HG03025 (cell line): ENCODE measurements around the gene PMM2.

Source experiments
- ATAC-seq: cut with Tn5 transposase; IDR thresholded peaks from one replicate; pipeline ENCODE4 v1.9.1; 2021; ENCODE audit warnings: mild to moderate bottlenecking, moderate library complexity; ENCODE audit not compliant: unreplicated experiment, low FRiP score

The PMM2 gene

DNA sequence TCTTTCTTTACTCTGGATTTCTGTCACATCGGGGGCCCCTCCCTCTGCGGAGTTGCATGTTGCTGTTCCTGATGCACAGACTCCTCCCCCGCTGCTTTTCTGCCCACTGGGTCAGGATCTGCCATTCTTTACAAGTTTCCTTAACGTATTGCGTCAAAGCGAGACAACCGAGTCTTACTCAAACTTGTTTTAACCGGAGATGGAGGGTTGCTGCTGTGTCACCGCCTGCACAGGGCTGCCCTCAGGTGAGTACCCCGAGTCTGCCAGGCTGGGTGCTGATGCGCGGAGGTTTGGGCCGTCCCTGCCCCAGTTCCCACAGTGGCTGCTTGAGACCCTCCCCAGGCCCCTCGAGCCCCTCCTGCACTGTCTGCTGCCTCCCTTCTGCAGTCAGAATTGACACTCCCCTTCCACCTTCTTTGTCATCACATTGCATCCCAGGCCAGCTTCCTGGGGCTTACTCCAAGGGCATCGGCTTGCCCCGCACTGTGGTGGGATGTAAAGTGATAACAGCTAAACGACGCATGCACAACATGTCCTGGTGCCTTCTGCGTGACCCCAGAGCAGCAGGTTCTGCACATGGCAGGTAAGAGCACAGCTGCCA lies 51.9 kb downstream of the PMM2 start:
- ATAC-seq = no peak

DNA sequence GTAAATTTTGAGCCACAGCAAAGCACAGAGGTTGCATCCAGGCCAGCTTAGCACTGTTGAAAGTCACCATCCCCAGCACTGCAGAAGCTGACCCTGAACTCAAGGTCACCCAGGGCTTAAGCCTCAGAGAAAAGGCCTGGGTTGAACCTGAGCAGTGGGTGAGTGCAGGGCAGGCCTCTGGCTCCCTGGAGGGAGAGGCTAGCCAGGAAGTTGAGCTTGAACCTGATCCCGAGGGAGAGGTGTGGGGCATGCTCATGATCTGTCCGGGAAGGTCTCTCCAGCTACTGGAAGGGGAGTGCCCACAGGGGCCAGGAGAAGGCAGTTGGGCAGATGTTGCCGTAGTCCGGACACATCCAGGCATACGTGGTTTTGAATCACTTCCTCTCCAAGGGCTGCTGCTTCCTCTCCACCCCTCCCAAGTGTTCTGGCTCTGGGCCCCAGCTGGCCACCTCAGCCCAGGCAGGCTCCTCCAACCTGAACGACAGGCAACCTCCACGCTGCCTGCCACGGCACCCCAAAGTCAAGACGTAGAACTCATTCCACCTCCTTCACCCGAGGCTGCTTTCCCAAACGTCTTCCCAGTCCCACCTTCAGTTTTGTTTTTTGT lies 52.7 kb downstream of the PMM2 start:
- ATAC-seq = no peak

DNA sequence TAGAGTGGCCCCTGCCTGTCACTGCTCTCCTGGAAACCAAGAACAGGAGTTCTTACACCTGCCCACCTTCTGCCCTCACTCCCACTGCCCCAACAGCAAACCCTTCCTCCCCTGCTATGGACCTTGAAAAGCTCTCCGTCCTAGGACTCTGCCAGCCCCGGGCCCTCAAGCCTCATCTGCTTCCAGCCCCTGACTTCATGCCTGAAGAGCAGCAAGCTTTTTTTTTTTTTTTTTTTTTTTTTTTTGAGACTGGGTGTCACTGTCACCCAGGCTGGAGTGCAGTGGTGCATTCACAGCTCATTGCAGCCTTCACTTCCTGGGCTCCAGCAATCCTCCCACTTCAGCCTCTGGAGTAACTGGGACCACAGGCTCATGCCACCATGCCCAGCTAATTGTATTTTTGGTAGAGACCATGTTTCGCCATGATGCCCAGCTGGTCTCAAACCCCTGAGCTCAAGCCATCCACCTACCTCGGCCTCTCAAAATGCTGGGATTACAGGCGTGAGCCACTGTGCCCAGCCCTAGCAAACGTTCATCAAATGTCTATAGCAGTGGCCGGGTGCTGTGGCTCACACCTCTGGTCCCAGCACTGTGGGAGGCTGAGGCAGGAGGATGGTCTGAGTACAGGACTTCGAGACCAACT lies 54.2 kb downstream of the PMM2 start:
- ATAC-seq = no peak

DNA sequence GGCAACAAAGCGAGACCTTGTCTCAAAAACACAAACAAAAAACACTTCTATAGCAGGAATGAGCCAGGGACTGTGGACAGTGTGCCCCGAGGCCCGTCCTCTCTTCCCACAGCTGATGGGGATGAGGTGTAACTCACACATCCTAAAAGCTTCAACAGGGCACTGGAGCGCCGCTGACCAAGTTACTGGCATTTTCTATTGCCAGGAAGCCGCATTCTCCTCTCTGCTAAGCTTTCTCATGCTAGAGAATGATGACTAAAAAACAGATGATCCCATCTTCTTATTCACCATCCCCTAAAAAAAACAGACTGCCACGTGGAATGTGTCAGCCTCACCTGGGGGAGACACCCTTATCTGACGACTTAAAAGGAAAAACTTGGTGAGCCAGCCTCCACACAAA lies 54.9 kb downstream of the PMM2 start:
- no peak for ATAC-seq

DNA sequence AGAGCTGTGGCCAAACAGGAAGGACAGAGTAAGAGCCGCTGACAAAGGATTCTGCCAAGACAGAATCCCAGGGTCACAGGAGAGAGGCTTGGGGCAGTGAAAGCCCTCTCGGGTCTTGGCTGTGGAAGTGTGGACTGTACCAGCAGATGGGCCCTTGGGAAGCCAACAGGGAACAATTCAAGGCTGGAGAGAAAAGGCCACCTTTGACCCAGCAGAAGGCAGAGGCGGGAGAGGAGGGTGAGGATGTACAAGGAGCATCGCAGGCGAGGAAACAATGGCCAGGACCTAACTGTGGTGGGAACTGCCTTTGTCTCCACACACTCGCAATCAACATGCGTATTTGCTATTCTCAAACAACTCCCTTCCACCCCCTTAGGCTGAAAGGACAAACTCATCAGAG lies 55.5 kb downstream of the PMM2 start:
- no peak for ATAC-seq

DNA sequence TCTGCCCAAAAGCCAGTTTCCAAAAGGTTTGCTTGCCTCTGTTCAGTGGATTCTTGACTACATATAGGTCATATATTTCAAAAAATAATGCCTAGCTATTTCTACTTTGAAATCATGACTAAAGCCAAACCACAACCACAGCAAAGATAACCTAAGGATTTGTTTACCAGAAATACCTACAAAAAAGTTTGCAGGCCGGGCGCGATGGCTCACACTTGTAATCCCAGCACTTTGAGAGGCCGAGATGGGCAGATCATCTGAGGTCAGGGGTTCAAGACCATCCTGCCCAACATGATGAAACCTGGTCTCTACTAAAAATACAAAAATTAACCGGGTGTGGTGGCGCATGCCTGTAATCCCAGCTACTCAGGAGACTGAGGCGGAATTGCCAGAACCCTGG lies 56.0 kb downstream of the PMM2 start:
- no peak for ATAC-seq

DNA sequence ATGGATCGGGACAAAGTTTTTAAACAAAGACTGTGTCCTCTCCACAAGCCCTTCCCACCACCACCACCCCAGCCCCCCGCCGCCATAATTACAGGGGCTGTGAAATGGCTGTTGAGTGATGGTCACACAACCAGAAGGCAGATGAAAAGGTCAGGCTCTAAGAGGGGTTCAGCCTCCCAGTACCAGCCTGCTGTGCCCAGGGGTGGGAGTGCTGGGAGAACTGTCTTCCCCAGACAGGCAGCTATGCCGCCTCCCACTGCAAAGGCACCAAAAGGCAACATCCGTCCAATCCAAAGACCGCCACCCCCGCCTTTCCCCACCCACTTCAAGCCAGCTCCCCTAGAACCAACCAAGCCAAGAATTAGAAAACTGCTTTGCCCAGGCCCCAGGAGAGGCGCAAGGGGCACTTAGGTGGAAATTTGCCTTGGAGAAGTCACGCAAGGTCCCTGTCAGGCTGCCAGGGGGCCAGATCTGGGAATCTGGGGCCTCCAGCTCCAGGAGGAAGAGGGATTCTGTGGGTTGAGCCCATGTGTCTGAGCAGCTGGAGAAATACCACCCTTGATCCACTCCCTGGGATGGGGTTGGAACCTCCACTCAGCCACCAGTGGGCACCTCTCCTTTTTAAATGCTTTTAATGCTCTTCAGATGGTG lies 56.8 kb downstream of the PMM2 start:
- ATAC-seq = no peak

DNA sequence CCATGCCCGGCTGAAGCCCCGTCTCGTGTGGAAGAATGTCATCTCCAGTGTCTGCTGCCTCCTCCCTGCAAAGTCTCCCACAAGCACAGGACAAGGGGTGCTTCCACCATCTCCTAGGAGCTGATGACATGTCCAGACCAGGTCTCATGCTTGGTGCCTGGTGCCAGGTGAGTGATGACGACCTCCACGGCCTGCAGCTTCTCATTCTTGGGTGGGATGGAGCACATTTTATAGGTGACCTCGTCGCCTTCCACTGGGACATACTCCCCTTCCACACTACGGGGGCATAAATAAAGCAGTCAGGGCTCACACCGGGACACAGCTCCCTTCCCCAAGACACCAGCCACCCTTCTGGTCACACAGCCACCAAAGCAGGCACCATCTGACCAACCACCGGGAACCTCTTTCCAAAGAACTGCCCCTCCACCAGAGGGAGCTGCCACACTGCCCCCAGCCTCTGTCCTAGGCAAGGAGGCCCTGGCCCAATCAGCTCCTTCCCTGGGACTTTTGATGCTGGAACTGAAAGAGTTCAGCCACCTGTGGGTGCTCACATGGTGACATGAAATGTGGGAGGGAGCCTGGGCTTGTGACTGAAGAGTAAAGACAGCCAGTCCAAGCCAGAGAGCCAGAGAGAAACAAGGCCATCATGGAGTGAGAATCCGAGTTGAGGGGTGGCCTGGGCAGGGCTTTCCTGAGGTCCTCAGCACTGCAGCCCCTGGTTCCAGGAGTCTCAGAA lies 57.6 kb downstream of the PMM2 start:
- no peak for ATAC-seq

DNA sequence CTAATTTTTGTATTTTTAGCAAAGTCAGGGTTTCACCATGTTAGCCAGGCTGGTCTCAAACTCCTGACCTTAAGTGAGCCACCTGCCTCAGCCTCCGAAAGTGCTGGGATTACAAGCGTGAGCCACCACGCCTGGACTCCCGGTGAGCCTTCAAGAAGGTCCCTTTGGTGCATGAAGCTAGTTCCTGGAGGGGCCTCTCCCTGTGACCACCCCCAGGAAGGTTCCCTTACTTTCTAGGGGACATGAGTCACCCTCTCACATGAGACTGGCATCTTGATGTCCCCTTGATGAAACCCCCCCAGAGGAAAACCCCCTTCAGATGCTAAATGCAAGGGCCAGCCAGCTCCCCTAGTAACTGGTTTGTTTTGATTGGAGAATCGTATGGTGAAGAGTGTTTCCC lies 58.3 kb downstream of the PMM2 start:
- no peak for ATAC-seq

DNA sequence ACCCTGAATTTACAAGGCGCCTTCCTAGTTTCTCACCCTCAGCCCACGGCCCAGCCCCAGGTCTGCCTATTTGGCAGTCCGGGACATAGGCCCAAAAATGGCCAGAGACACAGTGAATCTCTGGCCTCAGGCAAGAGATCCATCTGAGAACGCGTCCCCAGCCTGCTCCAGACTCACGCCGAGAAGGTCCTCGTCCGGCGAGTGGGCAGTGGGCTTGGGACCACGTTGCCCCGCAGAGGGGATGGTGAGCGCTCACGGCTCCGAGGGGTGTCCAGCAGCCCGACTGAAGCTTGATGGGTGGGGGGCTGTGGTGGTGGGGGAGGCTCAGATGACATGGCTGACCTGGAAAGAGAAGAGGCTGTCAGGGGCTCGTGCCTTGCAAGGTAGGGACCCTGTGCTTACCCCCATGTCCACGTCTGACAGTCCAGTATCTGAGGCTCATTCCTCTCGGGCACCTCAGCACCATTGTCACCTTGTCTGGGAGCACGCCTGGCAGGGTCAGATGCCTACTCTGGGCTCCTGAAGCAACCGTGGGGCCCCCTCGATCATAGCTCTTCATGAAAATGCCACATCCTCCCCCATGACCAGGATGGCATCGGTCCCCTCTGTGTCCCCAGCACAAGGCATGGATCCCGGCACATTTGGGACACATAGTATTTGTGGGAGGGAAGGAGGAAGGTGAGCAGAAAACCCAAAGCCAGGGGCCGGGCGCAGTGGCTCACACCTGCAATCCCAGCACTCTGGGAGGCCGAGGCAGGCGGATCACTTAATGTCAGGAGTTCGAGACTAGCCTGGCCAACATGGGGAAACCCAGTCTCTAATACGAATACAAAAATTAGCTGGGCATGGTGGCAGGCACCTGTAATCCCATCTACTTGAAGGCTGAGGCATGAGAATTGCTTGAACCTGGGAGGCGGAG lies 61.6 kb downstream of the PMM2 start:
- no peak for ATAC-seq

DNA sequence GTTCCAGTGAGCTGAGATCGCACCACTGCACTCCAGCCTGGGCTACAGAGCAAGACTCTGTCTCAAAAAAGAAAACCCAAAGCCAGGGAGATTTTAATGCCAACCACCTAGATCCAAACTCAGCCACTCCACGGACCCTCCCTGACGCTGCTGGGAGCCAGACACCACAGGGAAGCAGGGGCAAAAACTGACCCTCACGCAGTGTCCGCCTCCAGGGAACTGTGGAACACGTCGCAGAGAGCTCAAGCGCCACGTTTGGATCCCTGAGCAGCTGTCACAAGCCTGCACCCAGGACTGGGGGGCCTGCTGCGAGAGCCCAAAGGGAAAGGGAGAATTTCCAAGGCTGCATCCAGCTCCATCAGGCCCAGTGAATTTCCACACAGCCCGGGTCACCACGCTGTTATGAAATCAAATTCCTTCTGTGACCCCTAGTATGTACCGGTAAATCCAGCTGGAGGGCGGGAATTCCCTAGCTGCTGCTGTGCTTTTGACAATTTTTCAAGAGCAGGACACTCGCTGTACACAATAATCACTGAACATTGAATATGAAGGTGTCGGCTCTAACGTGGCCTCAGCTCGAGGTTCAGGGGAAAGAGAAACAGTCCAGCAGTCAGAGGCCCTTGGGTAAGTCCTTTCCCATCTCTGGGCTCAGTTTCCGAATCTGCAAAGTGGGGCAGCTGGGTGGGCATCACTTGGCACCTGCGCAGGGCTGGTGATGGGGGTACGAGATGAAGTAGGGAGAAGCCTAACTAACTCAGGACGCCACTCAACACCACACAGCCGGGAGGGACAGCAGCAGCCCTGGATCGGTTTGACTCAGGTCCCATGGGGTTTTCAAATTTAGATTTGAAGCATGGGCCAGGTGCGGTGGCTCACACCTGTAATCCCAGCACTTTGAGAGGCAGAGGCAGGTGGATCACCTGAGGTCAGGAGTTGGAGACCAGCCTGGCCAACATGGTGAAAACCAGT lies 62.6 kb downstream of the PMM2 start:
- ATAC-seq = no peak

DNA sequence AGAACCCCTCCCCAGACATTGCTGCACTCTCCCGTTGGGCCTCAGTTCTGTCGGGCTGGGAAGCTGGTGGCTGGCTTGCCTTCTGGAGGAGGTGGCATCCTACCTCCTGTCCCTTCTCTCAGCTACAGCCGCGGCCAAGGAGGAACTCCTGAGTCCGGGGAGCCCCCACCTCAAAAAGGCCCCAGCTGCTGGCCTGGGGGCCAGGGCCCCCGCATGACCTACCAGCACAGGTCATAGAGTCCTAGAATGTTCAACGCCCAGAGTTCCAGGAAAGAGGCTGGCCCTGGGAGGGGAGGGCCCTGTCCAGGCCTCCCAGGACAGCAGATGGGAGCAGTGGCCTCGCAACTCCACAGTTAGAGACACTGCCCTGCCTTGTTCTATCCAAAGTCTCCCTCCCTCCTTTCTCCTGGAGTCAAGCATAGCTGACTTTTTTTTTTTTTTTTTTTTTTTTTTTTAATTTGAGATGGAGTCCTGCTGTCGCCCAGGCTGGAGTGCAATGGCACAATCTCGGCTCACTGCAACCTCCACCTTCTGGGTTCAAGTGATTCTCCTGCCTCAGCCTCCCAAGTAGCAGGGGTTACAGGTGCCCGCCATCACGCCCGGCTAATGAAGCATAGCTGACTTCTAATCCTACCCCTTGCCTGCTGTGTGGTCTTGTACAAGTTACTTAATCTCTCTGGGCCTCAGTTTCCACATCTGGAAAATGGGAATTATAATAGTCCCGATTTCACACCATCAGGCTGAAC lies 64.1 kb downstream of the PMM2 start:
- ATAC-seq = no peak

DNA sequence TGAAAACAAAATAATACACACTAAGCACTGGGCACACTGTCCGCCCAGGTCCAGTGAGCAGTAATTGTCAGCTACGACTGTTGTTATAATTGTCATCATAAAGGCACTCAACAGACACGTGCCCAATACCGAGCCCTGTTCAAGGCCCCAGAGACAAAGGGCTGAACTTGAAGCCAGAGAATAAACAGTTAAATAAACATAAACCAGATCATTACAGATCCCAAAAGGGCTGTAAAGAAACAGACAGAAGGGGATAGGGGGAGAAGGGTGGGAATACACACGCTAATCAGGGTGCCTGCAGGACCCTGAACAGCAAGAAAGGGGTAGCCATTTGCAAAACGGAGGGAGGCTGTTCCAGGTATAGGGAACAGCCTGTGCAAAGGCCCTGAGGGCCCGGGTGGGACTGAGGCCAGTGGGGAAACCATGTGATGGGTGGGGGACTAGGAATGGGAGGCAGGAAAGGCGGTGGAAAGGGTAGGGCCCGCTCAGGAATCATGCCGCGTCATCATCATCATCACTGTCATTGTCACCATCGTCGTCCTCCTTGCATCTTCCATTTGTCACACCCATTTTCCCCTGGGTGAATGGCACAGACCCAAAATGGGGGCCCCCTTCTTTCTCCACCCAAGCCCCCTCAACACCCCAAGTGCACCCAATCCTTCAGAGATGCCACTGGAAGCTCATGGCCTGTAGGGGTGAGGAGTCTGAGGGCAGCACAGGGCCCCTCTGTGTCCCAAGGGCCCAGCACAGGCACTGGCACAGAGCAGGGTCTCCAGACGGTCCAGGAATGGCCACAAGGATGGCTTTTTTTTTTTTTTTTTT lies 64.9 kb downstream of the PMM2 start:
- ATAC-seq = no peak

DNA sequence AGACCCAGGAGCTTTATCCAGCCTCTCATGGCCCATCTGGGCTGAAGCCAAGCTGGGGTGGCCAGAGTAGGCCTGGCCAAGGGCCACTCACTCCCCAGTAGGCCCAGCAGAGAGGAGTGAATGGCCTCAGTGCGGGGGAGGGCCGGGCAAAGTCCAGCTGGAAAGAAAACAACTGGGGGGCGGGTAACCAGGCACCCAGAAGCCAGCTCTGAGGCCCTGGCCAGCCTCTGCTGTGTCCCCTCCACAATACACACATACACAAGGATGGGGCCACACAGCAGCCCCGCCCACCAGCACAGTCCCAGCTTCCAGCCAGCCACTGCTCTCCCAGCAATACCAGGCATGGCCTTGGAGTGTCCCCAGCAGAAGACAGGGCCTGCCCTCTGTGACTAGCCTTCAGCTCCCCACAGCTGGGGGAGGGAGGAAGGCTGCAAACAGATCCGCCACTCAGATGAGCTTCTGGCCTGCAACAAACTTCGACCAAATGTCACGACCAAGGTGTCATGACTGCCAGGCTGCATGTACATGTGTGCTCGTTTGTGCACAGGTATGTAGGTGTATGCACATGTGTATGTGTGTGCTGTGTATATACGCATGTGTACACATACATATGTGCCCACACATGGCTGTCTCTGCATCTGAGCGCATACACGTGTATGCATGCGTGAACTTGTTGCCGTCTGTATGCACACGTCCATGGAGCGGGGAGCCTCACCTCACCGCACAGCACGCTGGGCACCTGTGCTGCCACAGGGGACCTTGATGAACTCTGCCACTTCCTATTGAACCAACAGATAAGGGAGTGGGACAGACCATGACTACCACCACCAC lies 66.2 kb downstream of the PMM2 start:
- no peak for ATAC-seq

DNA sequence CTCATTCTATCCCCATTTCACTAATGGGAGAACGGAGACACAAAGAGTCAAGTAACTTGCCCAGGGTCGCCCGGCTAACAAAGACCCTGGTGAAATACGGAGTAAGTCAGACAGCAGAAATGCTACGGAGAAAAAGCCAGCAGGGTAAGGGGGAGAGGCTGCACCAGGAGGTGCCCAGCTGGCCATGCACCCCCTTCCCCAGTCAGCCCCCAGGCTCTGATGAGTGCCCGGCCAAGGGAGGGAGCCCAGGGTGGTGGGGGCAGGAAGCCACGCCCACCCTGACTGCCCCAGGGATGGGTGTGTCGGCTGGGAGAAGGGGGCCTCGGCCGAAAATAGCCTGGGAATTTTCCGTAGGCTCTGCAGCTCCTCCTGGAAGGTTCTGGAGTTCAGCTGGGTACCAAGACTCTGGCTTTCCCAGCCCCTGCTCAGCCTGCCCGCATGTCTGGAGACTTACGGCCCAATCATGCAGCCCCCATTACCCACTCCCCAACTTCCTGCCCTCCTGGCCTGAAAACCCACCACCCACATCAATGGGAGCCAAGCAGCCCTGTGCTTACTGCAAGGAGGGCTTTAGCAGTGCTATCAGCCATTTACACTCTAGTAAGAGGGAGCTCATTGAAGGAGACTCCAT lies 67.0 kb downstream of the PMM2 start:
- no peak for ATAC-seq
